Vagina (tissue), 2 donors: ENCODE data around the gene P4HA2.

Experiments used
- POLR2A ChIP-seq, 2 donors: fragments of 450-650 bp; IDR thresholded peaks; one replicate each; pipeline ENCODE4 v1.6.1; 2017; ENCODE audit warnings: antibody characterized with exemption in 2 of 2, mild to moderate bottlenecking in 2 of 2, moderate library complexity in 2 of 2
- TF ChIP-seq, protein P1 (sequence below), 3 experiments: fragments of 450-650 bp in 2 of 3; fragments of 200-600 bp in 1 of 3; sonication (generic) in 1 of 3; IDR thresholded peaks; one replicate each; pipeline ENCODE4 v1.5.1; 2017 to 2019; ENCODE audit warnings: antibody characterized with exemption in 3 of 3, mild to moderate bottlenecking in 2 of 3, moderate library complexity in 2 of 3

DNA sequence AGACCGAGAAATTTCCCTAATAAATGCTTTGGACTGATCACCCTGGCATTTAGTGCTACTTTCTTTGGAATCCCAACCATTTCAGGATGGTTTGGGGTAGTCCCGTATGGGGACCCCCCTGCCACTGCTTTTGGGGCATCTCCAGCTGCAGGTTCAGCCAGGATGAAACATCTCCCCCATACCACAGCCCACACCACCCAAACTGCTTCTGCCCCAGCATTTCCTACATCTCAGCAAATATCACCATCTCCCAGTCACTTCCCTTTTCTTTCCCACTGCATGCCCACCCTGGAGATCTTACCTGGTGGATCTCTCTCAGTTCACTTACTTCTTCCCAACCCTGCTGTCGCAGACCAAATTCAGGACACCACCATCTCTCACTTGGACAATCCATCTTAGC lies 4.8 kb upstream of the P4HA2 start:
- TF ChIP-seq POLR2A (IDR thresholded peaks at IDR 0.05) = no peak
- TF ChIP-seq, protein P1, sequence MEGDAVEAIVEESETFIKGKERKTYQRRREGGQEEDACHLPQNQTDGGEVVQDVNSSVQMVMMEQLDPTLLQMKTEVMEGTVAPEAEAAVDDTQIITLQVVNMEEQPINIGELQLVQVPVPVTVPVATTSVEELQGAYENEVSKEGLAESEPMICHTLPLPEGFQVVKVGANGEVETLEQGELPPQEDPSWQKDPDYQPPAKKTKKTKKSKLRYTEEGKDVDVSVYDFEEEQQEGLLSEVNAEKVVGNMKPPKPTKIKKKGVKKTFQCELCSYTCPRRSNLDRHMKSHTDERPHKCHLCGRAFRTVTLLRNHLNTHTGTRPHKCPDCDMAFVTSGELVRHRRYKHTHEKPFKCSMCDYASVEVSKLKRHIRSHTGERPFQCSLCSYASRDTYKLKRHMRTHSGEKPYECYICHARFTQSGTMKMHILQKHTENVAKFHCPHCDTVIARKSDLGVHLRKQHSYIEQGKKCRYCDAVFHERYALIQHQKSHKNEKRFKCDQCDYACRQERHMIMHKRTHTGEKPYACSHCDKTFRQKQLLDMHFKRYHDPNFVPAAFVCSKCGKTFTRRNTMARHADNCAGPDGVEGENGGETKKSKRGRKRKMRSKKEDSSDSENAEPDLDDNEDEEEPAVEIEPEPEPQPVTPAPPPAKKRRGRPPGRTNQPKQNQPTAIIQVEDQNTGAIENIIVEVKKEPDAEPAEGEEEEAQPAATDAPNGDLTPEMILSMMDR (IDR thresholded peaks at IDR 0.05) = no peak
